MM.1S (cell line): ENCODE measurements around the gene PRDM11.

Experiments
- EZH2 ChIP-seq: fragments of 300-600 bp; sonication (generic); optimal IDR thresholded peaks from 2 replicates; pipeline ENCODE3; 2017; ENCODE audit warnings: low read depth, mild to moderate bottlenecking, antibody characterized with exemption, low read length, mixed read lengths
- EZH2phosphoT487 ChIP-seq: fragments of 300-600 bp; sonication (generic); IDR thresholded peaks from 2 replicates; pipeline ENCODE4 v1.6.1; 2018; ENCODE audit warnings: antibody characterized with exemption, low read length
- TF ChIP-seq, protein P1 (sequence below): fragments of 300-600 bp; sonication (generic); IDR thresholded peaks from 2 replicates; pipeline ENCODE4 v1.5.1; 2016; ENCODE audit warnings: antibody characterized with exemption, low read length, mixed read lengths

DNA sequence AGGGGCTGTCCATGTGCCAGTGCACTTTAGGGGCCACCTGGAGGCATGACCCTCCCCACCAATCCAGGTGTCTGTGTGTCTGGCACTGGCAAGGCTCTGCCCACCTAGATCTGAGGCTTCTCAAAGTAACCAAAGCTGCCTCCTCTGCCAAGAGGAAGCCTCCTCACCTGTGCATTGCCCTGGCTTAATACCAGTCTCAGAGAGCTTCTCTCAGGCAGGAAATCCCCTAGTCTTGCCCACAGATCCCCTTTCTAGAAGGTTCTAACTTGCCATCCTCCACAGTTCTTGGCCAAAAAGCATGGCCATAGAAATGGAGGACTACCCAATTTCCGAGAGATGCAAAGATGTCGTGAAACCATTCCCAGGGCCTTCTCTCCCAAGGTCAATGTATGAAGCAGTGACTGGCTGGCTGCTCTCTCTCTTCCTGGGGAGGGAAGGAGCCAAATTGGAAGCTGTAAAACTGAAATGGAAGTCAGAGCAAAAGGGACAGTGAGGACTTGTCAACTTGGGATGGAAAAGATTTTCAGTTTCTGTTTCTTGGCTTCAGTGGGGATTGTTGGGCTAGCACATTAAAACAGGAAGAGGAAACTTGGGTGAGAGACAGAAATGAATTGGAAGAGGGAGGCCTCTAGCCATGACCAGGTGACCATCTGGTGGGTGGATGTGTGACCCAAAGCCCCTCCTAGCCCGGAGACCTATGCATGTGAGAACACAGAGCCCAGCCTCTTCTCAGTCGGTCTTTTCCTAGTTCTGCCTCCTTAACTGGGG is 68.8 kb downstream of the PRDM11 start:
- TF ChIP-seq, protein P1, sequence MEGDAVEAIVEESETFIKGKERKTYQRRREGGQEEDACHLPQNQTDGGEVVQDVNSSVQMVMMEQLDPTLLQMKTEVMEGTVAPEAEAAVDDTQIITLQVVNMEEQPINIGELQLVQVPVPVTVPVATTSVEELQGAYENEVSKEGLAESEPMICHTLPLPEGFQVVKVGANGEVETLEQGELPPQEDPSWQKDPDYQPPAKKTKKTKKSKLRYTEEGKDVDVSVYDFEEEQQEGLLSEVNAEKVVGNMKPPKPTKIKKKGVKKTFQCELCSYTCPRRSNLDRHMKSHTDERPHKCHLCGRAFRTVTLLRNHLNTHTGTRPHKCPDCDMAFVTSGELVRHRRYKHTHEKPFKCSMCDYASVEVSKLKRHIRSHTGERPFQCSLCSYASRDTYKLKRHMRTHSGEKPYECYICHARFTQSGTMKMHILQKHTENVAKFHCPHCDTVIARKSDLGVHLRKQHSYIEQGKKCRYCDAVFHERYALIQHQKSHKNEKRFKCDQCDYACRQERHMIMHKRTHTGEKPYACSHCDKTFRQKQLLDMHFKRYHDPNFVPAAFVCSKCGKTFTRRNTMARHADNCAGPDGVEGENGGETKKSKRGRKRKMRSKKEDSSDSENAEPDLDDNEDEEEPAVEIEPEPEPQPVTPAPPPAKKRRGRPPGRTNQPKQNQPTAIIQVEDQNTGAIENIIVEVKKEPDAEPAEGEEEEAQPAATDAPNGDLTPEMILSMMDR: no peak
- TF ChIP-seq EZH2 (no peak), EZH2phosphoT487 (no peak)
